Measurements from ENCODE around the gene COL4A2.

Gene COL4A2

GRCh38 chr13:110414283-110414682 is 107.2 kb downstream of the COL4A2 start:
- DNase-seq (ENCODE audit: low read depth in 3 of 3, low spot score in 1 of 3) = no peak

DNA sequence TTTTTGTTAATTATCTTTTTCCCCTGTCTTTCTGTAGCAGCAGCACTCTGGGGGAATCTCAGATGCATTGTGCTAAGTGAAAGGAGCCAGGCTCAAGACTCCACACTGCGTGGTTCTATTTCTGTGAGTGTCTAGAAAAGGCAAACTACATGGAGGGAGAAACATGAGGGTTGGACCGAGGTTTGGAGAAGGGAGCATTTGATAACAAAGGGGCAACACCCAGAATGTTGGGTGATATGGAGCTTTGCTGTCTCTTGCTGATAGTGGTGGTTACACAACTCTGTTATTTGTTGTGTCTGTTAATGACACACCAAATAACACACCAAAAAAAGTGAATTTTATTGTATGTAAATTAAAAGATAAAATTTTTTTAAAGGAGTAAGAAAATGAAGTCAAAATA is 107.8 kb downstream of the COL4A2 start:
- no peak for DNase-seq (ENCODE audit: low read depth in 3 of 3, low spot score in 1 of 3)

DNA sequence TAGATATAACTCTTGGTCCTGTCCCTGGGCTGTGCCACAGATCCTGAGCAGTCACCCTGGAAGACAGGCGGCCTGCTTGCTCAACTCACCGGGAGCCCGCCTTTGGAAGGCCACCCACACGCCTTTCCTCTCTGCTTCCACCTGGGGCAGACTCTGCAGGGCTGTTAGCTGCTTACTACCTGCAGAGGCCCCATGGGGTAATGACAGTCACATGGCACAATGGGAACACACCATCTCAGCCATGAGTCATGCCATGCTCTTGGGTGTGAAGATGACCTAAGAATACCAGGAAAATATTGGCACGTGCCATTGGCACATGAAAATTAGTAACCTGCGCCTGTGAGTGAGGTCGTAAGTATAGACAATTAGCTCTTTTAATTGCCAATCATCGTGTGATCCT is 108.6 kb downstream of the COL4A2 start:
- no peak for DNase-seq (ENCODE audit: low read depth in 3 of 3, low spot score in 1 of 3)

GRCh38 chr13:110416131-110417025 is 109.3 kb downstream of the COL4A2 start:
- no peak for DNase-seq (ENCODE audit: low read depth in 3 of 3, low spot score in 1 of 3)

- DNase-seq (ENCODE audit: low read depth in 3 of 3, low spot score in 1 of 3) = no peak
Observed at GRCh38 chr13:110418944-110419343, 111.9 kb downstream of the COL4A2 start.

- no peak for DNase-seq (ENCODE audit: low read depth in 3 of 3, low spot score in 1 of 3)
Observed at GRCh38 chr13:110419381-110419791, 112.3 kb downstream of the COL4A2 start.

DNA sequence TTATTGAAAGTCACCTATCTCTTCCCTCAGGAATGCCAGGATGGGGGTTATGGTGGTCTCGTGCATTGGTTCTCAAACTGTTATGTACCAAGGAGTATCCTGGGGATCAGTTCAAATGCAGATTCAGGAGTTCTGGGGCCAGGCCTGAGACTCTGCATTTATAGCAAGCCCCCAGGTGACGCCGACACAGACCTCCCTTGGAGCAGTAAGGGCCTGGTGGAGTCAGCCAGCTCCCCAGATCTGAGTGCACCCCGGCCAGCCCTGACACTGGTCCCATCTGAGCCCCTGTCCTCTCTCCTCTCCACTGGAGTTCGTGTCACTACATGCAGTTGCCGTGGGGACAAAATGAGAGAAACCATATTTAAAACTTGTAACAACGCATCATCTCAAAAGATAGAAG is 112.9 kb downstream of the COL4A2 start:
- DNase-seq (ENCODE audit: low read depth in 3 of 3, low spot score in 1 of 3) = no peak

- no peak for DNase-seq (ENCODE audit: low read depth in 3 of 3, low spot score in 1 of 3)
Observed at GRCh38 chr13:110420626-110421025, 113.5 kb downstream of the COL4A2 start.

GRCh38 chr13:110421061-110421460 is 114.0 kb downstream of the COL4A2 start:
- no peak for DNase-seq (ENCODE audit: low read depth in 3 of 3, low spot score in 1 of 3)

DNA sequence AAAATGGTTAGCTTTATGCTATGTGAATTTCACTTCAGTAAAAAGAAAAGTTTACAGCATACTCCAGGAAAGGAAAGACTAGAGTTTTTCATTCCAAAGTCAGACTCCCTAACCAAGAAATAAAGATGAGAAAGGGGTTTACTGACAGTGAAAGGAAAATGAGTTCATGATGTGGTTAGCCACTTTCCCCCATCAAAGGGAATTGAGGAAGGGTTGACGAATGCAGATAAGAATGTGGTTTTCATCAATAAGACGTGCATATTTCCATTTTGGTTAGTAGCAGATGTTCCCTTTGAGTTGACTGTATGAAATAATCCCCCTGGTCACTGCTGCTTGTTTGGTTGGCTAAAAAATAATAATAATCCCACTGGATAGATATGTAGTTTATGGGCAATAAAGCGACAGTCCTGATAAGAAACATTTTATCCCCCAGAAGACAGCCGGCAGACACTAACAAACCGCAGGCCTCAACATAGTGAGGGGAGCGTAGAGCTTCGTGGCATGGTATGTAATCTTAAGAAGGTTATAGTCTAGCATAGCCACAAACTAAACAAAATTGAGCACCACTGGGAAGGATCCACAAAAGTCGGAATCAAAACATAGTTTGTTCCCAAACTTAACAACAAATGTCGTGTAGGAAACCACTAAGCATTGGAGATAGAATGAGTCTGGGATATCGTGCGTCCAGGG is 114.8 kb downstream of the COL4A2 start:
- no peak for DNase-seq (ENCODE audit: low read depth in 3 of 3, low spot score in 1 of 3)

- no peak for DNase-seq (ENCODE audit: low read depth in 3 of 3, low spot score in 1 of 3)
Observed at GRCh38 chr13:110422913-110423688, 116.0 kb downstream of the COL4A2 start.

- DNase-seq (ENCODE audit: low read depth in 3 of 3, low spot score in 1 of 3) = no peak
Observed at GRCh38 chr13:110423689-110424302, 116.7 kb downstream of the COL4A2 start.

DNA sequence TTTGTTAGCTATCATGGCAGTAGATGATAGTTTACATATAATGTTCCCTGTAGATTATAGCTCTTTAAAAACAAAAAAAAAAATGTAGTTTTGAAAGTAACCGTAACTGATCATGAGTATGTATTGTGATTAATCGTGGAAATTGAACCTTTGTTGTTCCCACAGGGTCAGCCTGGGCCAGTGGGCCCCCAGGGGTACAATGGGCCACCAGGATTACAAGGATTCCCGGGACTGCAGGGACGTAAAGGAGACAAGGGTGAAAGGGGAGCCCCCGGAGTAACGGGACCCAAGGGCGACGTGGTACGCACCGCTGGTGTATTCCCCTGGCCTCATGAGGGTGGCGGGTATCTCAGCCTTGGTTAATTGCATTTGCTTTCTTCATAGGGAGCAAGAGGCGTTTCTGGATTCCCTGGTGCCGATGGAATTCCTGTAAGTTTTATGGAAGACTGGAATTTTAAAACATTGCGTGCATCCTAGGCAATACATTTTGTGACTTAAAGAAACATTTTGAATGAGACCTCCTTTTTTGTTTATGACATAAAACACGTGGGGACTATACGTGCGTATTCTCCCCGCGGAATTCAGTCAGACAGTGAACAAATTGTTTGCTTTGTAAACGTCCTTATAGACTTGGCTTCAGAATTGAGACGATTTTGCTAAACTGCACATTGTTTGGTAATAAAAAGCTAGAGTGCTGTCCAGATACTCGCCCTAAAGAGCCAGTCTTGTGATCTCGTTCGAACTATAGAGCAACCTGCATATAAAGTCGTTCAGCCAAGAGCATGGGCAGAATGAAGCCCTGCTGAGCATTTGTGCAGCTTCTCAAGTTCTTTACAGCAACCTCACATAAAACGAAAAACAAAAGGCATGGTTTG is 117.7 kb downstream of the COL4A2 start:
- DNase-seq (ENCODE audit: low read depth in 3 of 3, low spot score in 1 of 3) = no peak

DNA sequence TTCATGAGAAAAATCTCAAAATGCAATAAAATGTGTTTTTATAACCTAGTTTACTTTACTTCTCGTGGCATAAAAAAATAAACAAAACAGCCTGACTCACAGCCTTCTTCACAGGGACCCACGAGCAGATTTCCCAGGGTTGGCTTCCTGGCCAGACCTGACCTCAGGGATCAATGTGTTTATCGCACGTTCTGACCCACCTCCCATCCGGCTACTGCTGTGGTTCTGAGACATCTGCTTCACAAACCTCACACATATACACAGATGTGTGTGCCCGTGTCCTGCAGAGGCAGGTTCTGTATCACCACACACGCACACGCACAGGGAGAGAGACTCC is 118.3 kb downstream of the COL4A2 start:
- no peak for DNase-seq (ENCODE audit: low read depth in 3 of 3, low spot score in 1 of 3)

DNA sequence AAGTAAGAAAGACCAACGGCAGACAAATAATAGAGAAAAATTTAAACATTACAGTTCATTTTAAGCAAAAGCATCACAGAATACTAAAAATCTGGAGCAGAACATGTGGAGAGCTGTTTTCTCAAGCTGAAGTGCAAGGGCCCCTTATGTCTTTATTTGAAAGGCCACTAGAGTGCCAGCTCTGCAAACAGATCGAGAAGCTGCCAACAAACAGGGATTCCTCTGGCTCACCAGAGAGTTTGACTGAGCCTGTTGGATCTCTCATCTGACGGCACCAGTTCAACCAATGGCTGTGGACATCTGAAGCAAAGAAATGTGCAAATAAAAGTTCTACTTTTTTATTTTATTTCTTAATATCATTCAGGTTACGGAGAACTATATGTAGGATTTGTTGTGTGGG is 119.7 kb downstream of the COL4A2 start:
- no peak for DNase-seq (ENCODE audit: low read depth in 3 of 3, low spot score in 1 of 3)

GRCh38 chr13:110428313-110428712 is 121.2 kb downstream of the COL4A2 start:
- no peak for DNase-seq (ENCODE audit: low read depth in 3 of 3, low spot score in 1 of 3)

- no peak for DNase-seq (ENCODE audit: low read depth in 3 of 3, low spot score in 1 of 3)
Observed at GRCh38 chr13:110430391-110431336, 123.6 kb downstream of the COL4A2 start.

DNA sequence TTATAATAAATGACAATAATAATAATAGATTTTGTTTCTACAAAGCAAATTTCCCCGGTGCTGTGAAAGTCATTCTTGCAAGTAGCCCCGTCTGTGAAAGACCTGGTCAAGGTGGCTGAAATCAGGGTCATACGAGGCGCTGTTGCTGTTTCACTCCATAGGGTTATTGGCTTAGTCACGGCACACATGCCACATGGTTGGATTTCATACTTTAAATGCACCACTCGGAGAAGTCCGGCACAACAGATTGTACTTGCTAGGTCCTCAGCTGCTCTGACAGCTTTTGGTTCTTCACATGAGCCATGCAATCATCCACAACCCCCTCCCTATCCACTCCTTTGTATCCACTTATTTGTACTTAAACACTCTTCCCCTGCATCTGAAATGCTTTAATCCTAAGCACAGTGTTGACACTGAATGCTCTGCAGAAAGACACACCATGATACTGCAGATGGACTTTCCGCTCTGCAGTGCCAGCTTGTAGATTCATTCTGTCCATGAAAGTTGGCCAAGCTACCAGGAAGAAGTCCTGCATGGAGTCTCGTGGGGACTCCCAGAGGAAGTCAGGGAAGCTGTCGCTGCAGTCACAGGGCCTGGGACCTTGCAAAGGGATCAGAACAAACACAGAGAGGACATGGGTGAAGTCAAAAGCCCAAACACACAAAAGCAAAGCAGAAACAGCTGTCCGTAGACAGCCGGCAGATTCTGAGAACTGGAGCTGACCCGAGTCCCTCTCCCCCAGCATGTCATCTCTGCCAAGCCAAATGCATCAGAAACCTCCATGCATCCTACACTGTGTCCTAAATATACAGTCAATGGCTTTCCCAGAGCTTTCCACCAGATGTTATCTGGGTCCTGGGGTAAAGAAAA is 124.6 kb downstream of the COL4A2 start:
- DNase-seq (ENCODE audit: low read depth in 3 of 3, low spot score in 1 of 3) = no peak

All from stimulated activated CD4-positive, alpha-beta T cell treated with anti-CD3 and anti-CD28 coated beads, TNF-alpha, amount 100 ng/mL, for 1 hour (primary cell).